ENCODE data around the gene MYL3.
A peak's percentile ranks its signal among the peaks of the same experiment; 100 is the strongest.

The MYL3 gene

DNA sequence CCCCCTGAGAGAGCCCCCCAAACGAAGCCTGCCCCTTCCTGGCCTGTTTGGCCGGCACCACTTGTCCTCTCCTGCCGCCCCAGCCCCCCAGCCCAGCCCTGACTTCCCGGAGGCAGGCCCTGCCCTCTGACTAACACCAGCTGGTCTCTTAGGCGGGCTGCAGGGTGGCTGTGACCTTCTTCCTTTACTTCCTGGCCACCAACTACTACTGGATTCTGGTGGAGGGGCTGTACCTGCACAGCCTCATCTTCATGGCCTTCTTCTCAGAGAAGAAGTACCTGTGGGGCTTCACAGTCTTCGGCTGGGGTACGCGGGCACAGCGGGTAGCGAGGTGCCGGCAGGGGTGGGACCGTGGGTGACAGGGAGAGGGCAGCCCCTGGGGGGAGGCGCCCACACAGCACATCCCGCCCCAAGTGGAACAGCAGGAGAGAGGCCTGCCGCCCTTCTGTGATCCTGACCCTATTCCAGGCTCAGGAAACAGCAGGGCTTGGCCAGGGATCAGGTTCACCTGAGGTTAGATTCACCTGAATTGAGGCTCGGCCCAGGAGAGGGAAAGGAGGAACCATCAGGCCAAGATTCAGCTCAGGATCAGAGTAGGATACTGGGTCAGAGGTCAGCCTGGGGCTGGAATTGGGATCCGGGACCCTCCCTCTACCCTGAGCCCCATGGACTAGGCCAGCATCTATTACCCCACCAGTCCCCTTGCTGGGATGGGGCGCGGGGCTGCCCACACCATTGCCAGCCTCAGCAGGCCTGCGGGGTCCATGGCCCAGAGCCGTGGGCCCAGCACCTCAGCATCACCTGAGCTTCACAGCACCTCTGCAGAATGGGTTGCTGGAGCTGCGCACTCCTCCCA is 36.1 kb upstream of the MYL3 start:
- no peak for DNase-seq (ENCODE audit: low spot score)

DNA sequence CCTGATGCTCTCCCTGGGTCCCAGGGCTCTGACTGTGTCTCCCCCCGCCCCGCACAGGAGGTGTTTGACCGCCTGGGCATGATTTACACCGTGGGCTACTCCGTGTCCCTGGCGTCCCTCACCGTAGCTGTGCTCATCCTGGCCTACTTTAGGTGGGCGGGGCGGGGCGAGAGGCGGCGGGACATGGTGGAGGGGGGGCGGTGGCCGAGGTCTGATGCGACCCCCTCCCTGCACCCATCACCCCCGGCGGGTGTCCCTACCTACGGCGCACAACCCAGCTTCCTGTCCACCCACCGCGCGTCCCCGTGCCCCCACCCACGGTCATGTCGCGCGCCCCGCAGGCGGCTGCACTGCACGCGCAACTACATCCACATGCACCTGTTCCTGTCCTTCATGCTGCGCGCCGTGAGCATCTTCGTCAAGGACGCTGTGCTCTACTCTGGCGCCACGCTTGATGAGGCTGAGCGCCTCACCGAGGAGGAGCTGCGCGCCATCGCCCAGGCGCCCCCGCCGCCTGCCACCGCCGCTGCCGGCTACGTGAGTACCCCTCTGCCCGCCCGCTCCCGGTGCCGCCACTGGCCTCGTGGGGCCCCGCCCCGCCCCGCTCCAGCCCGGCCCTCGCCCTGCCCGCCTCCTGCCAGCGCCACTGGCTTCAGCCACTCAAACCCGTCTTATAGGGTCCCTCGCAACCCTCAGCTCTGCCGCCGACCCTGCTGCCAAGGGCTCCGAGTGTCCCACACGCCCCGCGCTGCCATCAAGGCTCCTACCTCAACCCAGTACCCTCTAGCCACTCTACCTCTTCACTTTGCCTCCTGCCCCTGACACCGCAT is 35.3 kb upstream of the MYL3 start:
- DNase-seq (ENCODE audit: low spot score), result no peak

DNA sequence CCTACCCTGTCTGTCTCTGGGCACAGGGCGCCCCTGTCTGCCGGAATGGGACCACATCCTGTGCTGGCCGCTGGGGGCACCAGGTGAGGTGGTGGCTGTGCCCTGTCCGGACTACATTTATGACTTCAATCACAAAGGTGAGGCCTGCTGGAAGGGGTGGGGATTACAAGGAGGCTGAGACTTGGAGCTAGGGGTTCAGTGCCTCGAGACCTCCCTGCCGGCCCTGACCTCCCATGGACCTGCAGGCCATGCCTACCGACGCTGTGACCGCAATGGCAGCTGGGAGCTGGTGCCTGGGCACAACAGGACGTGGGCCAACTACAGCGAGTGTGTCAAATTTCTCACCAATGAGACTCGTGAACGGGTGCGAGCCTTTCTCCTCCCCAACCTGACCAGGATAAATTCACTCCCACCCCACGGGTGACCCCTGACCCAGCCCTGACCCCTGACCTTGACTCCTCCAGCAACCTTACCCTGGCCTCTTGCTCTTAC is 34.6 kb upstream of the MYL3 start:
- DNase-seq (ENCODE audit: low spot score), result no peak

DNA sequence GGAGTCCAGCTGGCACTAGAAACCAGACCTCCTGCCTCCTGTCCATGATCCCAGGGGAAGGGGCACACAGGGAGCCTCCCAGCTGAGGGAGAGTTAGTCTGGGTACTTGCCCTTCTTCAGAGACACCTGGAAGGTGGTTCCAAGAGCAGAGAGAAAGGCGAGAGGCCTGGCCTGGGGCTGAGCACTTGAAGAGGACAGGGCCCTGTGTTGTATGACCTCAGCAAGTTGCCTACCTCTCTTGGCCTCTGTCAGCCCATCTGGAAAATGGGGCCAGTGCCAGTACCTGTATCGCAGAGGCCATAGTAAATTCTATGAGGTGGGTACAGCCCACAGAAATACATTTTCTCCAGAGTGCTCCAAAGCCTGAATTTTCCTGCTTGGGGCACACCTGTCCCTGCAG is 33.8 kb upstream of the MYL3 start:
- no peak for DNase-seq (ENCODE audit: low spot score)

DNA sequence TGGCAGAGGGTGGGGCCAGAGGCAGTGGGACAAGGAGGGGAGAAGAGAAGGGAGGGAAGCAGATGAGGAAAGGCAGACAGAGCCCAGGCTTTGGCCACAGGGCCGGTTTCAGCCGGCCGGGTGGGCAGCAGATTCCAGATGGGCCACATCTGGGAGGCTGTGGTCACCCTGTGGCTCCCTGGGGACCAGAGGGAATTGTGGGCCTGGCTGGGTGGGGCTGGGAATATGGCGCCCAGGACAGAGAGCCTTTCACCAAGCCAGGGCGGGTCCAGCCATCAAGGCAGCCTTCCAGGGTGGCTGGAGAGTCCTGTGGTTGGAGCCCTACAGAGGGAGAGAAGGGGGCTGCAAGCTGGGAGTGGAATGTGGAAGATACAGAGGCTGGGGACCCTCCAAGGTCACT is 33.1 kb upstream of the MYL3 start:
- no peak for DNase-seq (ENCODE audit: low spot score)

DNA sequence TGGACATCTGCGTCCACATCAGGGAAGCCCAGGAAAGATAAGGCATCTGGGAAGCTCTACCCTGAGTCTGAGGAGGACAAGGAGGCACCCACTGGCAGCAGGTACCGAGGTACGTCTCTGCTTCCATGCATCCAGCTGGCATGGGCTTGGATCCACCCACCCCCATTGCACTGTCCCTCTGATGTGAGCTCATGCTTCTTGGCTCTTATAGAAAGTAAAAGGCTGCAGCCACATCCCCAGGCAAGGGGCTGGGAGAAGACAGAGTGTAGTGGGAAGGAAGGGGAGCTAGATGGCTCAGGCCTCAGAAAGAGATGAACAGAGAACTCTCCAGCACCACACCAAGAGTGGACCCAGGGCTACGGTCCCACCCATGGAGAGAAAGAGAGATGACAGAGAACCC is 32.5 kb upstream of the MYL3 start:
- no peak for DNase-seq (ENCODE audit: low spot score)

DNA sequence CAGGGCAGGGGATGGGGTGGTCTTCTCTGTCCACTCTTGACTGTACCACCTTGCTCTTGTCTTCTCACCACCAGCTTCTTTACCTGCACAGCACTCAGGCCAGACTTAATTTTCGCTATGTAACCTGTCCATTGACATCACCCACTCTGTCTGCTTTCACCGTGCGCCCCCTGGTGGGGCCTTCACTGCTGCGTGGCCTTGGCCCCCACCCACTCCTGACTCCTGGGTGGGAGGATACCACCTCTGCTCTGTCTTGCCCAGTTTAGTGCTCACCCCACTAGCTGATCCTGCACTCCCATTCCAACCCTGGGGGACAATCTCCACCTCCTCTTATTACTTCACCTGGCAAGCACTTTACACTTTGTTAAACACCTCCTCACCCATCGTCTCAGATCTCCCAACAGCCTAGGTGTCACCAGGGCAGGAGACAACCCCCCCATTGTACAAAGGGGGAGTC is 32.0 kb upstream of the MYL3 start:
- no peak for DNase-seq (ENCODE audit: low spot score)

DNA sequence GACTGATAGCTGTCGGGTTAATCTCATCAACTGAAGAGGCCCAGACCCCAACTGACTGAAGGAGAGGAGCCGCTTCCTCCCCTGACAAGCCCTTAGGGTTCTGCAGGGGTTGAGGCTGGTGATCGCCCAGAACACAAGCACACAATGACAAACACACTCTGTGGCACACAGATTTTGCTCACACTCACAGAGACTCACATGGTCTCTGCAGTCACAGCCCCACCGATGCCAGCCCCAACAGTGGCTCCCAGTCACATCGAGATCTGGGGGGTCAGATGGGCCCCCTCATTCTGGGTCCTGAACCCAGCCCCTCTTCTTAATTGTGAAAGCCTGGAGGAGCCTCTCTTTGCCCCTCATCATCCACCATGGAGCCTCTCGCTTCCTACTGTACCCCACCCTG is 31.0 kb upstream of the MYL3 start:
- DNase-seq (ENCODE audit: low spot score), result no peak

DNA sequence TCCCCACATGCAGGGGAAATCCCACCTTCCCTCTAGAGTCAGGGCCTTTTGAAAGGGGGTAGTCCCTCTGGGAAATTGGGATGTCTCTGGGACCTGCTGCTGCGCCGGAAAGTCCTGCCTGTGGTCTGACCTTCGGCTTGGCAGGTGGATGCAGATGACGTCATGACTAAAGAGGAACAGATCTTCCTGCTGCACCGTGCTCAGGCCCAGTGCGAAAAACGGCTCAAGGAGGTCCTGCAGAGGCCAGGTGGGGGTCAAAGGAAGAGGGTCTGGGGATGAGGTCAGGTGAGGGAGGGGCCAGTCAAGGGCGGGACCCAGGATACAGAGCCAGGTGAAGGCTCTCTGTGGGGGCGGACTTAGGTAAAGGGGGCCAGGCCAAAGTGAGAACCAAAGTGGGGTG is 30.5 kb upstream of the MYL3 start:
- DNase-seq (ENCODE audit: low spot score), result no peak

DNA sequence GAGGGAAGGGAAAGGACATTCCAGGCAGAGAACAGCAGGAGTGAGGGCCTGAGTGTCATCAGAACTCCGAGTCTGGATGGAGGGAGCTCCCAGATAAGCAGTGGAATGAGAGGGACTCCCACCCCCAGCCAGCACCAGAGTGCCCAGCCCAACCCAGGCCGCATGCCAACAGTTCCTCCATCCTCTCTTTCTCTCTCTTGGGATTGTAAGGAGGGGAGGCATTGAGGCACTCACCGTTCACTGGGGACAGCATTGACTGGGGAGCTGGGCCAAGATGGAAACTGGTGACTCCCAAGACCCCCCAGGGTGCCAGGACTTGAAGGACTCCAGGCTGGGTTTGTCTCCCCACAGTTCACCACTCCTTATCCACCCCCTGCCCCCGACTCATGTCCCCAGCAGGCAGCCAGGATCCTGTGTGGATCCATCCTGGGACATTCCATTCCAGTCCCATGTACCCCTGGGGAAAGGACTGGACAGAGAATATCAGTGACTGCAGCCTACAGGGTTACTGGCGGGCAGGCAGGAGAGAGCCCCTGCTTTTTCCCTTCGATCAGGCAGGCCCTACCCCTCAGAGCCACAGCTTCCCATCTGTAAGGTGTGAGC is 30.0 kb upstream of the MYL3 start:
- no peak for DNase-seq (ENCODE audit: low spot score)

DNA sequence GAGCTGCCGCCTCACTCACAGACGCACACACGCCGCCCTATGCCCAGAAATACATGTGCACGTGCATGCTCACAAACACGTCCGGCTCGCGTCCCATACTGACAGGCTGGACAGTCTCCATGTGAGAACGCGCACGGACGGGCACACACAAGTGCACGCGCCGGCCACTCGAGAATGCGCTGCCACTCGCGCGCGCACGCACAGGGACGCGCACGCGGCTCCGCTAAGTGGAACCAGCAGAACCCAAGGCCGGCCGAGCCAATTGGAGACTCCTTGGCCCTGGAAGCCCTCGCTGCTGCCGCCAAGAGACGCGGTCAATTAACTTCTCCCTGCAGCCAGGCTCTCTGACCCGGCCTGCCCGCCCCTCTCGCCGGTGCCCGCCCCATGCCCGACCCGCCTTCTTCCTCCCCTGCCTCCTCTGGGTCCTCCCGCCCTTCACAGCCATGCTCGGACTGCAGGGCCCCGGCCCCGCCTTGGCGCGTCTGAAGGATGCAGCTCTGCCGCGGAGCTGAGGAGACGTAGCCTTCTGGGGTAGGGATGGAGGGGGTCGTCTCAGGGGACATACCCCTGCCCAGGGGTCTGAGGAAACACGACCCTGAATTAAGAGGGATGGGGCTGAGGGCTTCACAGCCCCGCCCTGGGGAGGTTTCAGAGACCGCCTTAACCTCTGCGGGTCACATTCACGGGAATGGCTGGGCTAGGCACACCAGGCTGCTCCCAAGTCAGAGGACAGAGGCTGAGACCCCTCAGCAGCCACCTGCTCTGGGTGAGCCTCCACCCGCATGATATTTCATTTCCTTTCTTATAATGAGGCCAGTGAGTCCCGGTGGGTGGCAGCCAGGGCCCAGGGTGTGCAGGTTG is 29.3 kb upstream of the MYL3 start:
- DNase-seq (ENCODE audit: low spot score), result peak; percentile 56

DNA sequence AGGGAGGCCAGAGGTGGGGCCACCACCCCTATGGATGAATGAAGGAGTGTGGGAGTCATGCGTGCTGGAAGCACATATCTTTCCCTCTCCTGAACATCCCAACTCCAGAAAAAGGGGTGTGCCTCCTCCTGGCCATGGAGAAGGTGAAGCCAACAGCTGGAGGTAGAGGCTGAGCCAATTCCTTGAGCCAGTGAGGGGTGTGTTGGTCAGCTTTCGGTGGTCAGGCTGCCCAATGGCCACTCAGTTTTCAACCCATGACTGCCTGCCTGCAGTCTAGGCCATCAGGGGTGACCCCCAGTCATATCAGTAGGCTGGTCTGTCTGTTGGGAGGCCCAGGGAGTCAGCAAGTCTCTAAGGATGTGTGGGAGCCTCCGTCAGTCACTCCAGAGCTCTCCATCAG is 27.9 kb upstream of the MYL3 start:
- no peak for DNase-seq (ENCODE audit: low spot score)

DNA sequence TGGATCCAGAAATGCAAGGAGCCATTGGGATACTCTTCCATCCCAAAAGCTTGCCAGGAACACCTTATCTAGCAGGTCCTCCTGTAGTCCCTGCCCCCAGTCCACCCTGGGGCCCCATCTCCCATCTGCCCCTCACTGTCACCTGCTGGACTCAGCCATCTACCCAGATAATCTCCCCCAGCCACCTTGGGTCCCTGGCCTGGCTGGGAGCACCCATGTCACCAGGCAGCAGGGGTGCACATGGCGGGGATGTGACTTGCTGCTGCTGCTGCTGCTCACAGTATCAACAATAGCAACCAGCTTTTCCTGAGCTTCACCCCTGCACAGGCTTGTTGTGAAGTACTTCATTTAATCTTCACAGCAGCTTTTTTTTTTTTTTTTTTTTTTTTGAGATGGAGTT is 26.9 kb upstream of the MYL3 start:
- no peak for DNase-seq (ENCODE audit: low spot score)

DNA sequence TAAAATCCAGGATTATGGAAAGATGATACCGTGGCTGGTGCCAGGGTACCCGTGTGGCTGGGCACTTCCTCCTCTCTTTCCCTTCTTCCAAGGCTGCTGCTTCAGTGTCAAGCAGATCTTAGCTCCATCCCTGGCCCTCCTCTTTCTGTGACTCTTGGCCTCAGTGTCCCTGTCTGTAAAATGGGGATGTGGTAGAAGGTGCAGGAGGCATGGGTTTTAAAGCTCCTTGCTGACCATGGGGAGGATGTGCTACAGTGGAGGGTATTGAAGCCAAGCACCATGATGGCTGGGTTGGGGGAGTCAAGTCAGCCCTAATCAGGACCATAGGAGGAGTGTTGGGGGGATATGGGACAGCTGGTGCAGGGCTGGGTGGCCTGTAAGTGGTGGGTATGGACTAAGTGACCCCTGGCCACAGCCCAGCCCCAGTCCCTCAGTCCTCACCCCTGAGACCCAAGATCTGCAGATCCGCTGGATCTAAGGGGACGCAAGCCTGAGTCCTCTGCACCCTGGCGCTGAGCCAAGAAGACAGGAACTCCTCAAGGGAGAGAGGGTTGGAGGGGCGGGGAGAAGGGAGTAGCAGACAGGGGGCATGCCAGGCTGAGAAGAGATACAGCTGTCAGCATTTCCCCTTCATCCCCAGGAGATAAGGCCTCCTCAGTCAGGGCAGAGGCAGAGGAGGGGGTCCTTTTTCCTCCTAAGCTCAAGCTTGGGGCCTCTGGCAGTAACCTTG is 26.3 kb upstream of the MYL3 start:
- DNase-seq (ENCODE audit: low spot score), result no peak

DNA sequence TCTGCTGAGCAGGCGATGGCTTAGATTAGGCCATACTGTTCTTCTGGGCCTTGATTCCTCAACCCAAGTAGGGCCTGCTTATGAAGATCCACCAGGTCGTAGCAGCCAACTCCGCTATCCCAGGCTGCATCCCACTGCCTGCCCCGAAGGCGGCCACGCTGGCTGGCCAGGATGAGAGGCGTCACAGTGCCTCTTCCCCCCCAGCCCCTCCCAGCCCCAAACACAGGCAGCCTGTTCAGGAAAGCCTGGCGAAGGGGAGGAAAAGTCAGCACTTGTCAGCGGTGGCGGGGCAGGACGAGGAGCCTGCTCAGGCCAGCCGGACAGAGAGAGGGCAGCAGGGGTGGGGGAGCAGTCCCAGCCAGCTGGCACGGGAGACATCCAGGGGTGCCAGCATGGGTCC is 25.5 kb upstream of the MYL3 start:
- no peak for DNase-seq (ENCODE audit: low spot score)

DNA sequence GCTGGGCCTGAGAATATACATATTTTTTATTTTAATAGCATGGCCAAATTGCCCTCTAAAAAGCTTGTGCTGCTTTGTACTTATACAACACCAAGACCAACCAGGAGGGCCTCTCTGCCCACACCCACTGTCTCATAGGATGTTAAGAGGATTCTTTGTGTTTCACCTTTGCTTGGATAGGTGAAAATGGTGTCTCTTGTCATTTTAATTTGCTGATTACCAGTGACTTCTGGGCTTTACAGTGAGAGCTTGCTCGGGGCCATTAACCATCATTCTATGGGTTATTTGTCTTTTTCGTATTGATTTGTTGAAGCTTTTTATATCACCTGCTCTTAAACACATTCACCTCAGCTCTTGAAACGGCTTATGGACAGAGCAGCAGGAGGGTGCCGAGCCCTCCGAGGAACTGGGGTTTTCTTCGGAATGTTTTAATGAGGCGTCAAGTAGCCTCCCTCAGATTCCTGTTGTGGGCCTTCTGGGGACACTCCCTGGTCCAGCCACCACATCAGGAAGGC is 24.8 kb upstream of the MYL3 start:
- DNase-seq (ENCODE audit: low spot score), result no peak

DNA sequence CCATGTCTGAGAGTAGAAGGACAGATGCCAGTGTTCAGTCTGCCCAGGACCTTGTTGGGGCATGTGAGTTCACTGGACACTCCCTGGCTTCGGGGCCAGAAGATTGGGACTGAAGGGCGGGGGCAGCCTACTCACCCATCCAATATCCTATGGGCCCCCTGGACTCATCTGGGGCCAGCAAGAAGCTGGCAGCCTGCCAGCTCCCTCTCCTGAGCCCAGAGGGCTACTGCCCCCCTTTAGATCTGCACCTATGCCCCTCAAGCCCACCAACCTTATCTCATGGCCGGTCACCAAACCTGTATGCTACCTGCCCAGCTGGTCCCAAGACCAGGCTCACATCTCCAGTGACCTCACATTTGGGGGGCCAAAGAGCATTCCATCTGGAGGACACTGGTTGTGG is 22.4 kb upstream of the MYL3 start:
- no peak for DNase-seq (ENCODE audit: low spot score)

DNA sequence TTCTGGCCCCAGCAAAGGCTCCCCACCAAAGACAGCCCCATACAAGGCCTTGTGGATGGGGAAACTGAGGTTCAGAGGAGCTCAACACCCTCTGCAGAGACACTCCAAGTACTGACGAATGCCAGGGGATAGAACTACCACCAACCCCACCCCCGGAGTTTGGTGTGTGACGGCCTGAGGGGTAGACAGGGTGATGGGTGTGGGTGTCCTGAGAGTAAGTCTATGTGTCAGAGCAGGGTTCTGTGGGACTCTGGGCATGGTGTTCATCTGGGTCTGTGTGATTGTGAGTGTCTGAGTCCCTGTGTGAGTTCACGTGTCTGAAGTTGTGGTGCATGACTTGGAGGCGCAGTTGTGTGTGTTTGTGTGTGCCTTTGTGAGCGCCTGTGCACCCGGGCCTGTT is 21.7 kb upstream of the MYL3 start:
- no peak for DNase-seq (ENCODE audit: low spot score)

DNA sequence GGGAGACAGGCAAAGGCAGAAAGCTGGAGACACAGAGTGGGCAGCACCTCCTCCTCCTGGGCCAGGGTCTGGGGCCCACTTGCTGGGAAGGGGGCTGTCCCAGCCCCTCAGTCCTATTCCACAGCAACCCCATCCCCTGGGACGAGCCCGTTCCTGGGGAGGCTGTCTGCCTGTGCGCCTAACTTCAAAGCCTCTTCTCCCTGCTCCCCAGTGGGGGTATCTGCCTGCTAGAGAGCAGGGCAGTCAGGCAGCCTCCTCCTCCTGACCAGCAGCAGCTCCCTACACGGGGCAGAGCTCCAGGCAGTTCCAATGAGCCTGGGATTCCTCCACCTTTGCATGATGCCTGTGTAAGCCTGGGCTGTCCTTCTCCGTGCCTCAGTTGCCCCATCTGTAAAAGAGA is 21.2 kb upstream of the MYL3 start:
- no peak for DNase-seq (ENCODE audit: low spot score)

DNA sequence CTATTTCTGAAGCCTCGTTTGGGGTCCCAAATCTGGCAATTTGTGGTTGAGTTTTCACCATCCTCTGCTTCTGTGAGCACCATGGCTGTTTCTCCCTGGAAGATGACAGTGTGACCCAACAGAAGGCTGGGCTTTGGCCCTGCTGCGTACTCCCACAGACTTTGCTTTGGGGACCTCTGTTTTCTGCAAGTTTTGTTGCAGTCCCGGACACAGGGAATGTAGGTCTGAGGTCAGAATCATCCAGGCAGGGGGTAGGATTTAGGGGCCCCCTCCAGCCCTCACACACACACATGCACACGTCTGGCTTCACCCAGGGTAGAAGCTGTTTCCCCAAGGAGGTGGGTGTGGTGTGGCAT is 20.6 kb upstream of the MYL3 start:
- DNase-seq (ENCODE audit: low spot score), result no peak

Measured in pons (tissue), 1 donor.